Natural killer cell (primary cell): ENCODE results near the gene AGPAT3. TPM values are rescaled to one million over a fixed set of nuclear protein-coding genes. Genes with fewer than 3 reads are reported as not detected.

Experiments used
- ATAC-seq, 3 donors: fragments of 150-1000 bp in 2 of 3; fragments of 200-7000 bp in 1 of 3; cut with Tn5 transposase; 1 replicate in 1 of 3; 2 replicates in 2 of 3; pipeline ENCODE4 v1.10.0; 2021; ENCODE audit warnings: mild to moderate bottlenecking in 2 of 3, moderate library complexity in 2 of 3
- DNase-seq, 2 donors: peaks; one replicate each; pipeline versions ENCODE4 v3.0.0 to v3.0.0-alpha.2; 2013 to 2021; ENCODE audit warnings: mixed read lengths in 1 of 2
- H3K27ac ChIP-seq: one replicate; pipeline ENCODE4 v1.5.1; 2013; ENCODE audit warnings: mild to moderate bottlenecking, low read length
- H3K27me3 ChIP-seq: one replicate; pipeline ENCODE4 v1.6.1; 2013; ENCODE audit warnings: low read length; ENCODE audit not compliant: control insufficient read depth, insufficient read depth
- H3K36me3 ChIP-seq: one replicate; pipeline ENCODE4 v1.6.1; 2013; ENCODE audit warnings: low read length; ENCODE audit not compliant: control insufficient read depth, insufficient read depth
- H3K4me1 ChIP-seq: one replicate; pipeline ENCODE4 v1.6.1; 2013; ENCODE audit warnings: low read length; ENCODE audit not compliant: control insufficient read depth, insufficient read depth
- H3K4me3 ChIP-seq: one replicate; pipeline ENCODE4 v1.5.1; 2013; ENCODE audit warnings: low read length
- H3K9me3 ChIP-seq: one replicate; pipeline ENCODE4 v1.6.1; 2013; ENCODE audit warnings: low read length; ENCODE audit not compliant: control insufficient read depth, insufficient read depth
- H3K27ac Mint-ChIP-seq, 2 donors: one replicate each; pipeline ENCODE4 v1.8.0; 2022; ENCODE audit warnings: mild to moderate bottlenecking in 2 of 2, mixed read lengths in 2 of 2, moderate library complexity in 1 of 2
- H3K27me3 Mint-ChIP-seq, 2 donors: one replicate each; pipeline ENCODE4 v1.8.0; 2022; ENCODE audit warnings: low read depth in 2 of 2, mixed read lengths in 2 of 2
- H3K36me3 Mint-ChIP-seq: one replicate; pipeline ENCODE4 v1.8.0; 2022; ENCODE audit warnings: mixed read lengths
- H3K4me1 Mint-ChIP-seq, 2 donors: one replicate each; pipeline ENCODE4 v1.8.0; 2022; ENCODE audit warnings: mixed read lengths in 2 of 2
- H3K4me3 Mint-ChIP-seq: one replicate; pipeline ENCODE4 v1.8.0; 2022; ENCODE audit warnings: mild to moderate bottlenecking, moderate library complexity, mixed read lengths
- H3K9me3 Mint-ChIP-seq, 2 donors: one replicate each; pipeline ENCODE4 v1.8.0; 2022; ENCODE audit warnings: mixed read lengths in 2 of 2
- CTCF ChIP-seq: fragments of 200-600 bp; IDR thresholded peaks from one replicate; pipeline ENCODE4 v1.8.0; 2022; ENCODE audit warnings: antibody characterized with exemption
- WGBS: methylation state at CpG from one replicate; pipeline ENCODE4 v1.1.7; 2013; ENCODE audit warnings: missing lambda C conversion rate; ENCODE audit not compliant: insufficient coverage; 5-methylcytosine and 5-hydroxymethylcytosine counted together
- intact Hi-C: fragments of 100-400 bp; cut with micrococcal nuclease; formaldehyde crosslinking; loops from one replicate; pipeline ENCODE4 v1.14.2; 2022
- total RNA-seq, 4 donors: library from RNA; stranded (reverse); fragments of 120-200 nt in 1 of 4; gene quantifications; one replicate each; pipeline versions ENCODE4 v1.2.3 to v1.2.4, GENCODE V29; 2013 to 2022

Gene AGPAT3
- total RNA-seq, 3 donors from 2014 or later (not counting 1 experiment from before 2014, with no cell fraction given) = 39.5 to 45.7 (median 42.3) TPM

GRCh38 chr21:43937051-43937832, 72.2 kb downstream of the AGPAT3 start:
- Histone ChIP-seq H3K27ac (no peak overlapping the region), H3K36me3 (no peaks in the 10 kb centered on the region), H3K27me3 (no peaks in the 10 kb centered on the region), H3K4me3 (no peak overlapping the region), H3K4me1 (peaks cover 12% of the 10 kb centered on the region), H3K9me3 (no peaks in the 10 kb centered on the region)
- H3K27ac Mint-ChIP-seq = no peak overlapping the region
- TF ChIP-seq CTCF = no peak
- 95% methylated on average over 12 of the region's 12 CpGs for WGBS
- ATAC-seq (no peak), DNase-seq (no peak)
- H3K4me3 Mint-ChIP-seq = no peak overlapping the region
- no peaks in the 10 kb centered on the region for H3K27me3 Mint-ChIP-seq
- H3K36me3 Mint-ChIP-seq = no peaks in the 10 kb centered on the region
- intact Hi-C loops = no loop called here
- no peaks in the 10 kb centered on the region for H3K9me3 Mint-ChIP-seq
- H3K4me1 Mint-ChIP-seq = peaks cover 19 to 21% of the 10 kb centered on the region in 2 donors

GRCh38 chr21:43937891-43938309, 72.9 kb downstream of the AGPAT3 start:
- Histone ChIP-seq H3K4me3 (no peak overlapping the region), H3K36me3 (no peaks in the 10 kb centered on the region), H3K27ac (no peak overlapping the region), H3K27me3 (no peaks in the 10 kb centered on the region), H3K4me1 (peaks cover 12% of the 10 kb centered on the region), H3K9me3 (no peaks in the 10 kb centered on the region)
- intact Hi-C loops = loop anchor here (2.0 kb wide), 2 partner anchors 21 to 125 kb away; no protein-coding TSS in a partner anchor
- Mint-ChIP-seq H3K9me3 (no peaks in the 10 kb centered on the region), H3K36me3 (no peaks in the 10 kb centered on the region), H3K4me3 (peak overlapping the region; percentile 31), H3K27me3 (no peaks in the 10 kb centered on the region), H3K4me1 (peaks cover 19 to 21% of the 10 kb centered on the region in 2 donors), H3K27ac (no peak overlapping the region)
- no peak for ATAC-seq
- TF ChIP-seq CTCF = no peak
- WGBS = 100% methylated on average over 4 of the region's 6 CpGs
- DNase-seq = peak in 1 of 2 donors; percentile 14

GRCh38 chr21:43938751-43939442, 73.9 kb downstream of the AGPAT3 start:
- H3K27me3 Mint-ChIP-seq = no peaks in the 10 kb centered on the region
- 7% methylated on average over 30 of the region's 30 CpGs for WGBS

More at GRCh38 chr21:43938751-43939442, 73.9 kb downstream of the AGPAT3 start:
- Histone ChIP-seq H3K4me3 (peak overlapping the region; percentile 47), H3K36me3 (no peaks in the 10 kb centered on the region), H3K27ac (no peak overlapping the region), H3K27me3 (no peaks in the 10 kb centered on the region), H3K4me1 (peaks cover 12% of the 10 kb centered on the region), H3K9me3 (no peaks in the 10 kb centered on the region)
- DNase-seq (peak; percentile 86 to 94), ATAC-seq (peak; percentile 98 to 100 (median 99))
- Mint-ChIP-seq H3K36me3 (no peaks in the 10 kb centered on the region), H3K4me3 (peak overlapping the region; percentile 84), H3K9me3 (no peaks in the 10 kb centered on the region), H3K27ac (peak overlapping the region in 1 of 2 donors; percentile 81), H3K4me1 (peaks cover 15 to 19% of the 10 kb centered on the region in 2 donors)
- peak; percentile 100 for TF ChIP-seq CTCF
- intact Hi-C loops = loop anchor here (2.0 kb wide), 2 partner anchors 22 to 126 kb away; no protein-coding TSS in a partner anchor
